Gastrocnemius medialis (tissue), 4 donors: ENCODE data around the gene PTPRR.

Experiments used
- POLR2A ChIP-seq, 2 donors: fragments of 450-650 bp; IDR thresholded peaks; one replicate each; pipeline ENCODE4 v1.6.1; 2017; ENCODE audit warnings: antibody characterized with exemption in 2 of 2, mild to moderate bottlenecking in 2 of 2, moderate library complexity in 2 of 2
- TF ChIP-seq, protein P1 (sequence below), 5 experiments: fragments of 450-650 bp in 3 of 5; fragments of 200-600 bp in 2 of 5; sonication (generic) in 2 of 5; IDR thresholded peaks in 4 of 5; conservative IDR thresholded peaks in 1 of 5; 1 replicate in 4 of 5; 2 replicates in 1 of 5; pipeline ENCODE4 v1.5.1; 2016 to 2019; ENCODE audit warnings: antibody characterized with exemption in 5 of 5, mild to moderate bottlenecking in 3 of 5, moderate library complexity in 3 of 5

- no peak for TF ChIP-seq POLR2A (IDR thresholded peaks at IDR 0.05)
- TF ChIP-seq, protein P1, sequence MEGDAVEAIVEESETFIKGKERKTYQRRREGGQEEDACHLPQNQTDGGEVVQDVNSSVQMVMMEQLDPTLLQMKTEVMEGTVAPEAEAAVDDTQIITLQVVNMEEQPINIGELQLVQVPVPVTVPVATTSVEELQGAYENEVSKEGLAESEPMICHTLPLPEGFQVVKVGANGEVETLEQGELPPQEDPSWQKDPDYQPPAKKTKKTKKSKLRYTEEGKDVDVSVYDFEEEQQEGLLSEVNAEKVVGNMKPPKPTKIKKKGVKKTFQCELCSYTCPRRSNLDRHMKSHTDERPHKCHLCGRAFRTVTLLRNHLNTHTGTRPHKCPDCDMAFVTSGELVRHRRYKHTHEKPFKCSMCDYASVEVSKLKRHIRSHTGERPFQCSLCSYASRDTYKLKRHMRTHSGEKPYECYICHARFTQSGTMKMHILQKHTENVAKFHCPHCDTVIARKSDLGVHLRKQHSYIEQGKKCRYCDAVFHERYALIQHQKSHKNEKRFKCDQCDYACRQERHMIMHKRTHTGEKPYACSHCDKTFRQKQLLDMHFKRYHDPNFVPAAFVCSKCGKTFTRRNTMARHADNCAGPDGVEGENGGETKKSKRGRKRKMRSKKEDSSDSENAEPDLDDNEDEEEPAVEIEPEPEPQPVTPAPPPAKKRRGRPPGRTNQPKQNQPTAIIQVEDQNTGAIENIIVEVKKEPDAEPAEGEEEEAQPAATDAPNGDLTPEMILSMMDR (IDR thresholded peaks at IDR 0.05 in 4 of 5, conservative IDR thresholded peaks at IDR 0.05 in 1 of 5), result no peak
Observed at GRCh38 chr12:70845268-70845667, 75.3 kb downstream of the PTPRR start.
